Measurements from ENCODE around the gene TIMM44. TPM values are rescaled to one million over a fixed set of nuclear protein-coding genes. Genes with fewer than 3 reads are reported as not detected.

The TIMM44 gene
- total RNA-seq, 1 experiment from 2014 or later: 153 TPM

DNA sequence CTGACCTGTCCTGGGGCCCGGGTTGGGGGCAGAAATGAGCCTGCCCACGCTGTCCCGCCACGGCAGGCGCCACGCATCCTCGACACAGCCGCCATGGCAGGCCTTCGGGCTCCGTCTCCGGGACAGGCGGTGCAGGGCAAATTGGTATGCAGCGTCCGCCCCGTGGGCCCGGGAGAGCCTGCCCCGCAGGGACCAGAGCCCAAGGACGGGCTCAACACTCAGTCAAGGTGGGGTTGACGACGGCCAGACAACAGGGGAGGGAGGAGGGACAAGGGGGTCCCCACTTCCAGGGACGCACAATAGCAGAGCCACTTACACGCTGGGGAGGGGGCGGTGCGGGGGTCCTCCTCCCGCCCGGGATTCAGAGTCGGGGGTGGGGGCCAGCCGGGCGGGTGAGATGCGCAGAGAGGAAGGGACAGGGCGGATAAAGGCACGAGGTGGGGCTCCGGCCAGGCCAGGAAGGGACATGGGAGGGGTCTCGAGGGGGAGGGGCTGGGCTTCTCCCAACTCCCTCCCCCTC is 18.8 kb downstream of the TIMM44 start:
- POLR2A ChIA-PET (ENCODE audit: low non-redundant PET): no interaction called here
- Histone ChIP-seq H3K27ac (ENCODE audit: low read depth, low read length, poor library complexity, severe bottlenecking) (peak overlapping the region; percentile 40), H3K27me3 (replicated peaks; ENCODE audit: insufficient read depth, low read depth, low read length, poor library complexity) (no peaks in the 10 kb centered on the region), H3K4me3 (ENCODE audit: low read depth, low read length, poor library complexity, severe bottlenecking) (peak overlapping the region; percentile 57), H3K36me3 (ENCODE audit: insufficient read depth, low read length, poor library complexity, severe bottlenecking) (peaks cover 15% of the 10 kb centered on the region), H3K9me3 (ENCODE audit: low read depth, low read length, poor library complexity, severe bottlenecking) (no peaks in the 10 kb centered on the region), H3K4me1 (ENCODE audit: insufficient read depth, low read length, poor library complexity, severe bottlenecking) (peaks cover 53% of the 10 kb centered on the region)
- BruUV-seq (replicated peaks): no TSS peak
- TF ChIP-seq, protein P1, sequence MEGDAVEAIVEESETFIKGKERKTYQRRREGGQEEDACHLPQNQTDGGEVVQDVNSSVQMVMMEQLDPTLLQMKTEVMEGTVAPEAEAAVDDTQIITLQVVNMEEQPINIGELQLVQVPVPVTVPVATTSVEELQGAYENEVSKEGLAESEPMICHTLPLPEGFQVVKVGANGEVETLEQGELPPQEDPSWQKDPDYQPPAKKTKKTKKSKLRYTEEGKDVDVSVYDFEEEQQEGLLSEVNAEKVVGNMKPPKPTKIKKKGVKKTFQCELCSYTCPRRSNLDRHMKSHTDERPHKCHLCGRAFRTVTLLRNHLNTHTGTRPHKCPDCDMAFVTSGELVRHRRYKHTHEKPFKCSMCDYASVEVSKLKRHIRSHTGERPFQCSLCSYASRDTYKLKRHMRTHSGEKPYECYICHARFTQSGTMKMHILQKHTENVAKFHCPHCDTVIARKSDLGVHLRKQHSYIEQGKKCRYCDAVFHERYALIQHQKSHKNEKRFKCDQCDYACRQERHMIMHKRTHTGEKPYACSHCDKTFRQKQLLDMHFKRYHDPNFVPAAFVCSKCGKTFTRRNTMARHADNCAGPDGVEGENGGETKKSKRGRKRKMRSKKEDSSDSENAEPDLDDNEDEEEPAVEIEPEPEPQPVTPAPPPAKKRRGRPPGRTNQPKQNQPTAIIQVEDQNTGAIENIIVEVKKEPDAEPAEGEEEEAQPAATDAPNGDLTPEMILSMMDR (conservative IDR thresholded peaks at IDR 0.05; ENCODE audit: low read depth, low read length): no peak
- no peak for TF ChIP-seq EZH2 (IDR thresholded peaks at IDR 0.05; ENCODE audit: borderline replicate concordance, low read depth, low read length, poor library complexity, severe bottlenecking)
- DNase-seq (ENCODE audit: low spot score): no peak
- CTCF ChIA-PET: no interaction called here
- intact Hi-C loops (cut with micrococcal nuclease; ENCODE audit: unreplicated experiment): loop anchor here (5.0 kb wide), 1 partner anchor 52 kb away; the partner anchor contains the start of gene PRR36

DNA sequence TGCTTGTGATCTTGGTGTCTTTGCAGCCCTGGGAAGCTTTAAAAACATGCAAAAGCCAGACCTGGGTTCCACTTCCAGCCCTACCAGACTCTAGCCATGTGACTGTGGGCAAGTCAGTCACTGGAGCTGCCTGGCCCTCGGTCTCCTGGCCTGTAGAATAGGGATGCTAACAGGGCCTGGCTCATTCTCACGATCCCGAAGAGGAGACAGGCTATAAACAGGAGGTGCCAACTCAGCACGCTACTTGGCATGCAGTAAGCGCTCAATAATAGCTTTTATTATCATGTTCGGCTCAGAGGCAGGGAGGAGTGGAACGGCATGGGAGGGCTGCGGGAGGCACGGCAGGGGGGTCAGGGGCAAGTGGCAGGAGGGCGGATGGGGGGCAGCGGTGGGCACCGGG is 19.2 kb downstream of the TIMM44 start:
- peak overlapping the region; percentile 57 for H3K4me3 ChIP-seq (ENCODE audit: low read depth, low read length, poor library complexity, severe bottlenecking)
- peak; percentile 55 for DNase-seq (ENCODE audit: low spot score)
- POLR2A ChIA-PET (ENCODE audit: low non-redundant PET): interaction anchor here (0.7 kb wide), 1 partner anchor 808 kb away, joined by 6 read pairs; no protein-coding TSS in a partner anchor
- BruUV-seq (replicated peaks): no TSS peak
- H3K36me3 ChIP-seq (ENCODE audit: insufficient read depth, low read length, poor library complexity, severe bottlenecking): peaks cover 15% of the 10 kb centered on the region
- H3K9me3 ChIP-seq (ENCODE audit: low read depth, low read length, poor library complexity, severe bottlenecking): no peaks in the 10 kb centered on the region
- no peak for TF ChIP-seq EZH2 (IDR thresholded peaks at IDR 0.05; ENCODE audit: borderline replicate concordance, low read depth, low read length, poor library complexity, severe bottlenecking)
- TF ChIP-seq, protein P1 (conservative IDR thresholded peaks at IDR 0.05; ENCODE audit: low read depth, low read length): no peak
- H3K4me1 ChIP-seq (ENCODE audit: insufficient read depth, low read length, poor library complexity, severe bottlenecking): peaks cover 52% of the 10 kb centered on the region
- H3K27me3 ChIP-seq (replicated peaks; ENCODE audit: insufficient read depth, low read depth, low read length, poor library complexity): no peaks in the 10 kb centered on the region
- CTCF ChIA-PET: no interaction called here
- H3K27ac ChIP-seq (ENCODE audit: low read depth, low read length, poor library complexity, severe bottlenecking): peak overlapping the region; percentile 49
- intact Hi-C loops (cut with micrococcal nuclease; ENCODE audit: unreplicated experiment): loop anchor here (5.0 kb wide), 1 partner anchor 52 kb away; the partner anchor contains the start of gene PRR36

DNA sequence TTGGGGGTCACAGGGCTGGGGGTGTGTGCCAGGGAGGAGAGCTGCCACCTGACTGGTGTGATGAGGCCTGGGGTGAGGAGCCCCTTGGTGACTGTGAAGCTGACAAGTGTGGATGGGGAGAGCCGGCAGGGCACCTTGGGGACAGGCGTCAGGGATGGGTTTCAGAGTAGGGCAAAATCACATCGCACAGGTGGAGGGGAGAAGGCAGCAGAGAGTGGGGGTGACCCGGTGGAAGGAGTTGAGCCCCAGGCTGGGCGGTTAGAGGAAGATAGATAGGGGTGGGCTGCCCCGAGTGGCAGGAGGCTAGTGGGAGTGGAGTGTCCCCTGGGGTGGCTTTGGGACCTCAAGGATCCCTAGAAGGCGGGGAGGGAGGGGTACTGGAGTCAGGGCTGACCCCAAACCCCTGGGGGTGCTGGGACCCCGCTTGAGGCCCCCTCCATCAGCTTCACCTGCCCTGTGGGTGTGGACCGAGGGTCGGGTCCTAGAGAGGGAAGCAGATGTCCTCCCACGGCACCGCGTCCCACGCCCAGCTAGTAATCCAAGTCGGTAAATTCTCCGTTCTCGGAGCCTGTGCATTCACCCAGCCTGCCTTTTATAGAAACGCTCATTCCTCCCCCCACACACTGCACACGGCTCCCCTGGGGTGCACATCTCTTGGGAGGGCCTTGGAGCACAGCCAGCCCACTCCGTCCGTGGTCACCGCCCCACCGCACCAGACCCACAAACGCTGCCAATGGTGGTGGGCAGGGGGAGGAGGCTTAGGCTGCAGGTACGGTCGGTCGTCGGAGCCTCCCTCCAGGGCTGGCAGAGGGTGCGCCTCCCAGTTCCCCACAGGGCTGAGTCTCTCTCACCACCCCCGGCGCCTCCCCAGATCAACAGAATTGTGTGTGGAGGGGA is 19.9 kb downstream of the TIMM44 start:
- Histone ChIP-seq H3K27me3 (replicated peaks; ENCODE audit: insufficient read depth, low read depth, low read length, poor library complexity) (no peaks in the 10 kb centered on the region), H3K4me3 (ENCODE audit: low read depth, low read length, poor library complexity, severe bottlenecking) (no peak overlapping the region), H3K4me1 (ENCODE audit: insufficient read depth, low read length, poor library complexity, severe bottlenecking) (peaks cover 45% of the 10 kb centered on the region), H3K27ac (ENCODE audit: low read depth, low read length, poor library complexity, severe bottlenecking) (peak overlapping the region; percentile 49), H3K36me3 (ENCODE audit: insufficient read depth, low read length, poor library complexity, severe bottlenecking) (peaks cover 15% of the 10 kb centered on the region), H3K9me3 (ENCODE audit: low read depth, low read length, poor library complexity, severe bottlenecking) (no peaks in the 10 kb centered on the region)
- no TSS peak for BruUV-seq (replicated peaks)
- ChIA-PET CTCF (no interaction called here), POLR2A (ENCODE audit: low non-redundant PET) (interaction anchor here (0.7 kb wide), 1 partner anchor 807 kb away, joined by 6 read pairs; no protein-coding TSS in a partner anchor)
- no peak for DNase-seq (ENCODE audit: low spot score)
- intact Hi-C loops (cut with micrococcal nuclease; ENCODE audit: unreplicated experiment): loop anchor here (5.0 kb wide), 1 partner anchor 51 kb away; the partner anchor contains the start of gene PRR36
- TF ChIP-seq, protein P1 (conservative IDR thresholded peaks at IDR 0.05; ENCODE audit: low read depth, low read length): no peak
- TF ChIP-seq EZH2 (IDR thresholded peaks at IDR 0.05; ENCODE audit: borderline replicate concordance, low read depth, low read length, poor library complexity, severe bottlenecking): no peak

Data from A673 (cell line).